Liver (tissue), 9 donors: ENCODE results near the gene RNASE13. TPM values are rescaled to one million over a fixed set of nuclear protein-coding genes. Genes with fewer than 3 reads are reported as not detected.

Experiments
- DNase-seq: peaks from one replicate; pipeline ENCODE4 v3.0.0-alpha.2; 2017; ENCODE audit warnings: low spot score
- H3K27ac ChIP-seq, 2 donors: one replicate each; pipeline ENCODE4 v1.7.0; 2013; ENCODE audit warnings: inconsistent platforms in 2 of 2, low read length in 2 of 2, control low read depth in 1 of 2, low read depth in 1 of 2, mild to moderate bottlenecking in 1 of 2
- H3K27me3 ChIP-seq, 4 donors: one replicate each; pipeline versions ENCODE4 v1.6.1 to v1.7.0; 2013; ENCODE audit warnings: low read length in 3 of 4, inconsistent platforms in 1 of 4, mild to moderate bottlenecking in 1 of 4, moderate library complexity in 1 of 4; ENCODE audit not compliant: control insufficient read depth in 4 of 4, insufficient read depth in 4 of 4
- H3K36me3 ChIP-seq, 4 donors: one replicate each; pipeline versions ENCODE4 v1.6.1 to v1.7.0; 2013; ENCODE audit warnings: low read length in 3 of 4, mild to moderate bottlenecking in 3 of 4, low read depth in 1 of 4, moderate library complexity in 1 of 4; ENCODE audit not compliant: control insufficient read depth in 4 of 4, insufficient read depth in 3 of 4
- H3K4me1 ChIP-seq, 4 donors: one replicate each; pipeline versions ENCODE4 v1.6.1 to v1.7.0; 2013; ENCODE audit warnings: low read length in 3 of 4, mild to moderate bottlenecking in 3 of 4, moderate library complexity in 1 of 4; ENCODE audit not compliant: control insufficient read depth in 4 of 4, insufficient read depth in 4 of 4
- H3K4me3 ChIP-seq, 3 donors: one replicate each; pipeline versions ENCODE4 v1.6.1 to v1.7.0; 2013; ENCODE audit warnings: low read length in 3 of 3, control low read depth in 1 of 3, low read depth in 1 of 3, mild to moderate bottlenecking in 1 of 3
- H3K9ac ChIP-seq, 2 donors: one replicate each; pipeline ENCODE4 v1.7.0; 2013; ENCODE audit warnings: low read length in 2 of 2, mild to moderate bottlenecking in 2 of 2, moderate library complexity in 2 of 2, control low read depth in 1 of 2, low read depth in 1 of 2
- H3K9me3 ChIP-seq, 4 donors: one replicate each; pipeline versions ENCODE4 v1.6.1 to v1.7.0; 2013; ENCODE audit warnings: low read length in 3 of 4; ENCODE audit not compliant: control insufficient read depth in 4 of 4
- ATF3 ChIP-seq: IDR thresholded peaks from 2 replicates; pipeline ENCODE4 v1.6.1; 2016; ENCODE audit warnings: antibody characterized with exemption
- CTCF ChIP-seq: fragments of 150-350 bp; IDR thresholded peaks from 2 replicates; pipeline ENCODE4 v1.5.1; 2017; ENCODE audit warnings: improper control_type of control experiment, low read depth, low read length; ENCODE audit not compliant: missing input control
- EGR1 ChIP-seq, 2 donors: IDR thresholded peaks; 2 replicates each; pipeline ENCODE4 v1.6.1; 2016 to 2018; ENCODE audit warnings: antibody characterized with exemption in 2 of 2, low read depth in 2 of 2
- FOXA1 ChIP-seq: IDR thresholded peaks from 2 replicates; pipeline ENCODE4 v1.6.1; 2016; ENCODE audit warnings: antibody characterized with exemption
- FOXA2 ChIP-seq: IDR thresholded peaks from 2 replicates; pipeline ENCODE4 v1.6.1; 2016; ENCODE audit warnings: antibody characterized with exemption
- HNF4G ChIP-seq: IDR thresholded peaks from 2 replicates; pipeline ENCODE4 v1.6.1; 2016; ENCODE audit warnings: antibody characterized with exemption
- JUND ChIP-seq, 2 donors: IDR thresholded peaks; 2 replicates each; pipeline ENCODE4 v1.6.1; 2016; ENCODE audit warnings: antibody characterized with exemption in 2 of 2
- MAX ChIP-seq: IDR thresholded peaks from 2 replicates; pipeline ENCODE4 v1.6.1; 2016; ENCODE audit warnings: antibody characterized with exemption
- NR2F2 ChIP-seq: IDR thresholded peaks from 2 replicates; pipeline ENCODE4 v1.6.1; 2016; ENCODE audit warnings: antibody characterized with exemption
- RAD21 ChIP-seq, 2 donors: IDR thresholded peaks; 2 replicates each; pipeline ENCODE4 v1.6.1; 2016; ENCODE audit warnings: antibody characterized with exemption in 2 of 2, mild to moderate bottlenecking in 2 of 2
- REST ChIP-seq: IDR thresholded peaks from 2 replicates; pipeline ENCODE4 v1.6.1; 2016; ENCODE audit warnings: antibody characterized with exemption, mild to moderate bottlenecking
- RXRA ChIP-seq, 2 donors: IDR thresholded peaks; 2 replicates each; pipeline ENCODE4 v1.6.1; 2017 to 2018; ENCODE audit warnings: antibody characterized with exemption in 2 of 2, mild to moderate bottlenecking in 1 of 2
- SP1 ChIP-seq: IDR thresholded peaks from 2 replicates; pipeline ENCODE4 v1.6.1; 2018; ENCODE audit warnings: antibody characterized with exemption, mild to moderate bottlenecking
- TAF1 ChIP-seq: conservative IDR thresholded peaks from 2 replicates; pipeline ENCODE4 v1.6.1; 2016; ENCODE audit warnings: antibody characterized with exemption, mild to moderate bottlenecking
- YY1 ChIP-seq: IDR thresholded peaks from 2 replicates; pipeline ENCODE4 v1.6.1; 2016; ENCODE audit warnings: antibody characterized with exemption, mild to moderate bottlenecking
- WGBS: extraction: QIAGEN DNeasy Blood & Tissue Kit; methylation state at CpG from one replicate; pipeline ENCODE4 v1.1.7; 2013; 5-methylcytosine and 5-hydroxymethylcytosine counted together
- polyA plus RNA-seq, 2 donors: library from polyadenylated mRNA; stranded (reverse) in 1 of 2; unstranded in 1 of 2; fragments of 200-250 nt in 1 of 2; fragments of >200 nt in 1 of 2; fragmentation: Nextera tagmentation in 1 of 2; extraction: Ambion mirVana in 1 of 2; gene quantifications; one replicate each; pipeline versions ENCODE4 v1.2.1 to v1.2.3, GENCODE V29; 2013 to 2015
- total RNA-seq, 2 donors: library from RNA; depleted of rRNA; stranded (reverse); fragments of >200 nt; gene quantifications; one replicate each; pipeline ENCODE4 v1.2.3, GENCODE V29; 2014
- TF ChIP-seq, protein P1 (sequence below): IDR thresholded peaks from 2 replicates; pipeline ENCODE4 v1.6.1; 2016; ENCODE audit warnings: antibody characterized with exemption
- donor health status: healthy.
- donor health status: healthy.
- donor health status: healthy.
- donor health status: healthy.
- donor health status: healthy.

Gene RNASE13
- total and polyA plus RNA-seq, 4 donors = 0.05 to 0.08 TPM; not detected in 2

DNA sequence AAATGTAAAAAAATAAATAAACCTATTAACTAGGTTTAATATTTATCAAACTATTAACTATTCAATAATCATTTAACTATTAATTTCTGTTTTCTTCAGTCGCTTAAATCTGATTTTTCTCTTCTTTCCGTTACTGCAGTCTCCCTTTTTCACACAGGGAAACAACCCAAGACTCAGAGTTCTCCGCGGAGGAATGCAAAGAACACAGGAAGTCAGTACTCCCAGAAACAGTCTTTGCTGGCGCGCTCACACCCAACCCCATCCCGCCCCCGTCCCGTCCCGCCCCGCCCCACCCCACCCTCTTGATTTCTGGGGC is 45.2 kb downstream of the RNASE13 start:
- DNase-seq = no peak
- Histone ChIP-seq H3K4me1 (peaks cover 3 to 18% (median 16%) of the 10 kb centered on the region in 4 donors), H3K27me3 (no peaks in the 10 kb centered on the region), H3K36me3 (peaks cover 2 to 24% (median 19%) of the 10 kb centered on the region in 4 donors), H3K9me3 (no peaks in the 10 kb centered on the region), H3K27ac (peak overlapping the region in 1 of 2 donors; percentile 3), H3K4me3 (peak overlapping the region; percentile 66 to 100 (median 99)), H3K9ac (peak overlapping the region in 1 of 2 donors; percentile 27)
- TF ChIP-seq NR2F2 (no peak), JUND (IDR thresholded peaks at IDR 0.05) (no peak), TAF1 (no peak), RAD21 (IDR thresholded peaks at IDR 0.05) (no peak), REST (no peak), FOXA1 (no peak), ATF3 (no peak), YY1 (no peak), FOXA2 (no peak), MAX (no peak), EGR1 (IDR thresholded peaks at IDR 0.05; ENCODE audit: low read depth in 2 of 2) (no peak), CTCF (no peak)
- 4% methylated on average over 11 of the region's 11 CpGs for WGBS

- H3K4me1 ChIP-seq = peaks cover 3 to 18% (median 16%) of the 10 kb centered on the region in 4 donors
- TF ChIP-seq FOXA2 (no peak), NR2F2 (no peak), RXRA (IDR thresholded peaks at IDR 0.05) (no peak), CTCF (no peak), EGR1 (IDR thresholded peaks at IDR 0.05; ENCODE audit: low read depth in 2 of 2) (no peak), REST (no peak), RAD21 (IDR thresholded peaks at IDR 0.05) (no peak), YY1 (no peak), TAF1 (no peak), ATF3 (no peak), SP1 (no peak), HNF4G (no peak), FOXA1 (no peak)
- TF ChIP-seq, protein P1, sequence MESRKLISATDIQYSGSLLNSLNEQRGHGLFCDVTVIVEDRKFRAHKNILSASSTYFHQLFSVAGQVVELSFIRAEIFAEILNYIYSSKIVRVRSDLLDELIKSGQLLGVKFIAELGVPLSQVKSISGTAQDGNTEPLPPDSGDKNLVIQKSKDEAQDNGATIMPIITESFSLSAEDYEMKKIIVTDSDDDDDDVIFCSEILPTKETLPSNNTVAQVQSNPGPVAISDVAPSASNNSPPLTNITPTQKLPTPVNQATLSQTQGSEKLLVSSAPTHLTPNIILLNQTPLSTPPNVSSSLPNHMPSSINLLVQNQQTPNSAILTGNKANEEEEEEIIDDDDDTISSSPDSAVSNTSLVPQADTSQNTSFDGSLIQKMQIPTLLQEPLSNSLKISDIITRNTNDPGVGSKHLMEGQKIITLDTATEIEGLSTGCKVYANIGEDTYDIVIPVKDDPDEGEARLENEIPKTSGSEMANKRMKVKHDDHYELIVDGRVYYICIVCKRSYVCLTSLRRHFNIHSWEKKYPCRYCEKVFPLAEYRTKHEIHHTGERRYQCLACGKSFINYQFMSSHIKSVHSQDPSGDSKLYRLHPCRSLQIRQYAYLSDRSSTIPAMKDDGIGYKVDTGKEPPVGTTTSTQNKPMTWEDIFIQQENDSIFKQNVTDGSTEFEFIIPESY = no peak
- 91% methylated on average over 15 of the region's 15 CpGs for WGBS
- peak overlapping the region in 1 of 2 donors; percentile 3 for H3K27ac ChIP-seq
- H3K27me3 ChIP-seq = no peaks in the 10 kb centered on the region
- H3K36me3 ChIP-seq = peaks cover 0 to 19% (median 14%) of the 10 kb centered on the region in 4 donors
- no peak for DNase-seq
- peak overlapping the region in 1 of 2 donors; percentile 27 for H3K9ac ChIP-seq
- no peaks in the 10 kb centered on the region for H3K9me3 ChIP-seq
- peak overlapping the region in 1 of 3 donors; percentile 100 for H3K4me3 ChIP-seq
Observed at GRCh38 chr14:20988717-20989470, 45.7 kb downstream of the RNASE13 start.
